Left forelimb (tissue), 1 donor: ENCODE results near the gene TWIST2.

Experiments
- DNase-seq: peaks from one replicate; pipeline ENCODE4 v3.0.0-alpha.2; 2018; ENCODE audit warnings: low spot score

The TWIST2 gene

GRCh38 chr2:238838786-238839327 lies 9.0 kb upstream of the TWIST2 start:
- DNase-seq = peak; percentile 25

- DNase-seq = no peak
Measured at GRCh38 chr2:238839428-238839827, 8.5 kb upstream of the TWIST2 start.

GRCh38 chr2:238841542-238842164 lies 6.2 kb upstream of the TWIST2 start:
- peak; percentile 45 for DNase-seq

GRCh38 chr2:238843476-238843875 lies 4.4 kb upstream of the TWIST2 start:
- no peak for DNase-seq

- peak; percentile 47 for DNase-seq
Measured at GRCh38 chr2:238845583-238846377, 2.1 kb upstream of the TWIST2 start.

GRCh38 chr2:238846378-238846627 lies 1.6 kb upstream of the TWIST2 start:
- DNase-seq = no peak

GRCh38 chr2:238846628-238847418 lies 1.1 kb upstream of the TWIST2 start:
- peak; percentile 75 for DNase-seq

GRCh38 chr2:238847419-238847801 lies 475 bp upstream of the TWIST2 start:
- no peak for DNase-seq

- DNase-seq = no peak
Measured at GRCh38 chr2:238848691-238848975, 748 bp downstream of the TWIST2 start.

- no peak for DNase-seq
Measured at GRCh38 chr2:238848976-238849853, 1.3 kb downstream of the TWIST2 start.

- DNase-seq = no peak
Measured at GRCh38 chr2:238850091-238850490, 2.2 kb downstream of the TWIST2 start.

GRCh38 chr2:238851026-238851425 lies 3.1 kb downstream of the TWIST2 start:
- no peak for DNase-seq

GRCh38 chr2:238851761-238852160 lies 3.9 kb downstream of the TWIST2 start:
- DNase-seq = no peak

- no peak for DNase-seq
Measured at GRCh38 chr2:238852206-238852869, 4.5 kb downstream of the TWIST2 start.

- DNase-seq = no peak
Measured at GRCh38 chr2:238853218-238853617, 5.3 kb downstream of the TWIST2 start.

- no peak for DNase-seq
Measured at GRCh38 chr2:238853721-238854120, 5.8 kb downstream of the TWIST2 start.

GRCh38 chr2:238854246-238854645 lies 6.4 kb downstream of the TWIST2 start:
- no peak for DNase-seq

- no peak for DNase-seq
Measured at GRCh38 chr2:238854699-238855229, 6.9 kb downstream of the TWIST2 start.

GRCh38 chr2:238855299-238855698 lies 7.4 kb downstream of the TWIST2 start:
- DNase-seq = no peak

- DNase-seq = no peak
Measured at GRCh38 chr2:238855891-238856580, 8.2 kb downstream of the TWIST2 start.
